CD4-positive, alpha-beta memory T cell (primary cell): ENCODE data around the gene ICE1. TPM values are rescaled to one million over a fixed set of nuclear protein-coding genes. Genes with fewer than 3 reads are reported as not detected.

ENCODE experiments used
- CTCF ChIA-PET: fragments of 350-600 bp; sonication (Branson Sonifier 250); formaldehyde crosslinking; loops from one replicate; lab custom pipeline; 2021; ENCODE audit warnings: inconsistent platforms; ENCODE audit not compliant: partially characterized antibody; lab: Charles Lee
- POLR2A ChIA-PET: fragments of 350-600 bp; sonication (Branson Sonifier 250); formaldehyde crosslinking; loops from one replicate; lab custom pipeline; 2021; ENCODE audit not compliant: partially characterized antibody; lab: Charles Lee
- DNase-seq, 5 donors: peaks; one replicate each; pipeline versions ENCODE4 v3.0.0 to v3.0.0-alpha.2; 2020 to 2022; ENCODE audit warnings: mixed read lengths in 1 of 5
- H3K27ac ChIP-seq: one replicate; pipeline ENCODE4 v1.7.0; 2013; ENCODE audit warnings: low read depth, low read length
- H3K27me3 ChIP-seq: 2 replicates; pipeline ENCODE4 v1.7.0; 2013; ENCODE audit warnings: mild to moderate bottlenecking, low read length, moderate library complexity; ENCODE audit not compliant: insufficient read depth
- H3K36me3 ChIP-seq: 2 replicates; pipeline ENCODE4 v1.7.0; 2013; ENCODE audit warnings: mild to moderate bottlenecking, low read length, moderate library complexity; ENCODE audit not compliant: insufficient read depth
- H3K4me1 ChIP-seq: 2 replicates; pipeline ENCODE4 v1.7.0; 2013; ENCODE audit warnings: mild to moderate bottlenecking, low read length, moderate library complexity; ENCODE audit not compliant: insufficient read depth
- H3K4me3 ChIP-seq, 2 donors: one replicate each; pipeline ENCODE4 v1.7.0; 2013; ENCODE audit warnings: low read length in 2 of 2, mild to moderate bottlenecking in 1 of 2
- H3K9me3 ChIP-seq, 2 donors: one replicate each; pipeline ENCODE4 v1.7.0; 2013; ENCODE audit warnings: low read length in 2 of 2, control low read depth in 1 of 2; ENCODE audit not compliant: control insufficient read depth in 1 of 2
- H3K27ac Mint-ChIP-seq, 7 donors: one replicate each; pipeline ENCODE4 v1.8.0; 2020 to 2021; ENCODE audit warnings: mixed read lengths in 7 of 7, mild to moderate bottlenecking in 6 of 7, inconsistent platforms in 3 of 7, moderate library complexity in 3 of 7
- H3K27me3 Mint-ChIP-seq, 2 donors: one replicate each; pipeline ENCODE4 v1.8.0; 2020 to 2021; ENCODE audit warnings: mixed read lengths in 2 of 2
- H3K36me3 Mint-ChIP-seq, 2 donors: one replicate each; pipeline ENCODE4 v1.8.0; 2020 to 2021; ENCODE audit warnings: mixed read lengths in 2 of 2, inconsistent platforms in 1 of 2, mild to moderate bottlenecking in 1 of 2
- H3K4me1 Mint-ChIP-seq, 4 donors: one replicate each; pipeline ENCODE4 v1.8.0; 2020 to 2021; ENCODE audit warnings: mixed read lengths in 4 of 4, mild to moderate bottlenecking in 1 of 4
- H3K4me3 Mint-ChIP-seq, 8 donors: one replicate each; pipeline ENCODE4 v1.8.0; 2020 to 2021; ENCODE audit warnings: mixed read lengths in 8 of 8, mild to moderate bottlenecking in 7 of 8, moderate library complexity in 6 of 8, inconsistent platforms in 3 of 8
- H3K9me3 Mint-ChIP-seq, 8 donors: one replicate each; pipeline ENCODE4 v1.8.0; 2020 to 2021; ENCODE audit warnings: mixed read lengths in 8 of 8, mild to moderate bottlenecking in 5 of 8, inconsistent platforms in 3 of 8, moderate library complexity in 1 of 8
- intact Hi-C: fragments of 100-400 bp; cut with micrococcal nuclease; formaldehyde crosslinking; loops from one replicate; pipeline ENCODE4 v1.15.1; 2023
- polyA plus RNA-seq, 2 donors: library from polyadenylated mRNA; unstranded; fragments of 300-500 nt; fragmentation: Illumina TruSeq; gene quantifications; one replicate each; pipeline ENCODE4 v1.2.3, GENCODE V29; 2021
- total RNA-seq, 2 experiments: library from RNA; stranded (reverse); gene quantifications; one replicate each; pipeline ENCODE4 v1.2.3, GENCODE V29; 2021

Gene ICE1, protein sequence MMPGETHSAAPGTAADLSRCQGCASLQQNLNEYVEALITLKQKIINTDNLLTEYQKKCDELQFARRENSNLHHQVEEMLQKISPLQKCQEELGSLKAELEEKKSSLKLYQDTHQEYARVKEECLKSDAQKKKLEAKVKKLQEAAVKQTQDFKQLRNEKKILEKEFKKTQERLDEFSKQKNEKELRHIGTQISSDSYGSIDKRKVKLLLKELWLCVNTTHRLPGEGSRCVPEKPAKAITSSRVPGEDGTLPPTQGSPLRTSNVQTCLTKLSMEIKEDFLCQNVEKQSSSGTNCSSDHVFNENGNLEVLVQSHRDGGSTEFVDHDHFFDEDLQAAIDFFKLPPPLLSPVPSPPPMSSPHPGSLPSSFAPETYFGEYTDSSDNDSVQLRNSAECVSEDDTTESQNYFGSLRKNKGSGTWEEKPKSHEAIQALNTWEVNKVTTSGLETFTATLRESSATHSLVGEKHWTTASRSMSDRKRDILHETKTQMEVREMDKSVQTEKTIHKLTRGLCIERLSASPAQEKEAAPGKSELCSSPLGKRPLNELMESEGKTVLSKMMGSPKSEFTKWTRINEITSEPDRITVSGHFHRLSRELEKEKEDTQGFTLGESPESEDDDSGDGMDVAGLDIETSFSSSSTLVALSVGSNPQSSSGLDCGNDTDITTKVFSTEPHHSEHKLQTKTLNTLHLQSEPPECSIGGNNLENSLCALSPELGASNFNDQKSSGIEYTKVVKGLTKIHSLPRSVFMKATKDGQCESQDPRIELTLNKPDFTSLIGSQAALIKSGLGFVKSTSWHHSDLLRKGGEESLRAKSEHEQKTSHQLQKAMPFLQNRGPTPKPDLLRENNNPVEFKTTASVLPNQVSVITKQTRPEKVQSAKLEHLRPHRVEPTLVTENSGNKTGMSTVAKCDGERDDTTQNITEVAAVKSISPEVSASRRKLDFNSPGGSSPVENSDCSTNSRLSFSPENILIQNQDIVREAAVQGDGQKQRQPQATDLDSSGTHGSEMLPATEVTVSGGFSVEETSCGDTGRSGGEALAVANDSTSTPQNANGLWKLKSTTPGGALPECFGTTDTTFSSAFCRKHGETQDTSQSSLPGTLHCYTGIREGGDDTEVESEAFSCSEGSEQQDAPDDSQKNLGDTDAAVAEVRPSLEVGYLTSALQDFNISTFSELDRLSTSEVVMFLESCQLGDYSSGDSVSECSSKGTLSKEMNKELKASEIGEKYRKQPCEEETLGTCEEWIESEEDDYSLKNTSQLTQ (N-terminal part only)
- total RNA-seq = 10 to 100 TPM; 48.3 to 52.1 TPM
- polyA plus RNA-seq = 10 to 100 TPM in 1 of 2 donors, 1 to 10 TPM in 1; 8.9 to 24.4 TPM

DNA sequence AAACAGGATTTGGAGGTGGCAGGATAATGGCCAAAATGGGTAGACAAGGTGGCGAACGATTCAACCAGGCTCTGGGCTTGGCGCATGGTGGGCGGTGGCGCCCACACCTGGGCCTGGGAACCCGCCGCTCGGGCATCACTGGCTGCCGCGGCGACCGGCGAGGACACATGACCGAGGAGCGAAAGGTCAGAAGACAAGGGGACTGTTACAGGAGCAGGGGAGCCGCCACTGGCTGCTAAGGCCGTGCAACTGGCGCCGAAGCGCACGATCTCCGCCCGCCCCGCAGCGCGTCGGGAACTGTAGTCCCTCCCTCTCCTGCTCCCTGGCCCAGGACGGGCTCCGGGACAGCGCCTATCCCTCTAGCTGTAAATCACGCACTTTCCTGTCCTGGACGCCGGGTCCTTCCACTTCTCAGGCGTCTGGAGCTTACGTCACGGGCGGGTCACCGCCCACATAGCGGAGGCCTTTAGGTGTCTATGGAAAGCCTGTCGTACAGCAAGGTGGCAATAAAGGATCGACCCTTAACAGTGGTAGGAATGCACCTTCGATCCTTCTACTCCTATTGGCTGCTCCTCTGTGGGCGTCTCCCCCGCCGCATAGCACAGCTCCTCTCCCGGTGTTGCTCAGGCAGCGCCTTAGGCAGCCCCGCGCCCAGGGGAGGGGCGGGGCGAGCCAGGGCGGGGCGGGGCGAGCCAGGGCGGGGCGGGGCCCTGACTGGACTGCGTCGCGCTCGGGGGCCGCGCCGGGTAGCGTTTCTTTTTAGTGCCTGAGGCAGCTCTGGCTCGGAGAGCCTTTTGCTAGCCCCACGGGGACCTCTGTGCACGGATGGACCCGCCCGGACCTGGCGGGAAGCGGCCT lies at the start of gene ICE1:
Gene ICE1 (plus strand): TSS at position 717 of the 858 bp plus-strand sequence. CDS start 239 bp downstream, outside the sequence.
- H3K4me1 ChIP-seq = peaks cover 53% of the 10 kb centered on the region
- Mint-ChIP-seq H3K9me3 (no peaks in the 10 kb centered on the region), H3K27ac (peak within 1 kb of the TSS in 6 of 7 donors; percentile 98 to 99 (median 98)), H3K36me3 (peaks cover 10 to 12% of the 10 kb centered on the region in 2 donors), H3K27me3 (no peaks in the 10 kb centered on the region), H3K4me1 (peaks cover 13 to 20% (median 16%) of the 10 kb centered on the region in 4 donors), H3K4me3 (peak within 1 kb of the TSS in 7 of 8 donors; percentile 92 to 97 (median 94))
- H3K36me3 ChIP-seq = peaks cover 5% of the 10 kb centered on the region
- DNase-seq = peak; percentile 97 to 98 (median 97)
- H3K27ac ChIP-seq = peak within 1 kb of the TSS; percentile 91
- H3K9me3 ChIP-seq = no peaks in the 10 kb centered on the region
- peak within 1 kb of the TSS; percentile 85 to 90 for H3K4me3 ChIP-seq
- intact Hi-C loops = loop anchor here (1.0 kb wide), 5 partner anchors 72 to 1291 kb away; partner anchors contain the start of genes MED10, NSUN2, SRD5A1 and TENT4A
- ChIA-PET POLR2A (interaction anchor here (0.8 to 3.0 kb wide), 14 partner anchors 15 to 1426 kb away, joined by 3 to 18 read pairs (median 3); partner anchors contain the start of genes MED10, NSUN2, SRD5A1 and TENT4A), CTCF (interaction anchor here (1.2 to 1.7 kb wide), 4 partner anchors 66 to 1211 kb away, joined by 3 to 6 read pairs (median 4); partner anchors contain the start of genes NSUN2 and SRD5A1)
- no peaks in the 10 kb centered on the region for H3K27me3 ChIP-seq

DNA sequence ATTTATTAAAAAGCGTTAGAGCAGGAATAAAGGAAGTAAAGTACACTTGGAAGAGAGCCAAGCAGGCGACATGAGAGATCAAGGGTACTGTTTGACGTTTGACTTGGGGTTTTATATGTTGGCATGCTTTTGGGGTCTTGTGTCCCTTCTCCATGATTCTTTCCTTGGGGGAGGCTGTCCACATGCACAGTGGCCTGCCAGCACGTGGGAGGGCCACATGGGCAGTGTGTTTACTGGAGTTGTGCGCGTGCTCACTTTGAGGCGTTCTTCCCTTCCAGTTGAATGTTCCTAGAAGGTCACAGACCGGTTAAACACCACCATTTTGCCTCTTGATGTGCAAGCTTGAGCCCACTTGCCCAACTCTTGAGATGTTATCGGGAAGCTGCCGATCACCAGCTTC lies 49.5 kb upstream of the ICE1 start:
- Mint-ChIP-seq H3K9me3 (peaks cover 0 to 2% (median 0%) of the 10 kb centered on the region in 8 donors), H3K4me1 (no peaks in the 10 kb centered on the region), H3K36me3 (peaks cover 0 to 8% of the 10 kb centered on the region in 2 donors), H3K27ac (no peak overlapping the region), H3K27me3 (no peaks in the 10 kb centered on the region), H3K4me3 (no peak overlapping the region)
- Histone ChIP-seq H3K27me3 (no peaks in the 10 kb centered on the region), H3K27ac (no peak overlapping the region), H3K4me3 (no peak overlapping the region), H3K9me3 (no peaks in the 10 kb centered on the region), H3K4me1 (no peaks in the 10 kb centered on the region), H3K36me3 (no peaks in the 10 kb centered on the region)
- DNase-seq = no peak
- intact Hi-C loops = no loop called here
- POLR2A ChIA-PET = no interaction called here
- CTCF ChIA-PET = no interaction called here

- H3K4me3 Mint-ChIP-seq = no peak overlapping the region
- peaks cover 0 to 2% (median 0%) of the 10 kb centered on the region in 8 donors for H3K9me3 Mint-ChIP-seq
- H3K27me3 Mint-ChIP-seq = no peaks in the 10 kb centered on the region
- Histone ChIP-seq H3K36me3 (no peaks in the 10 kb centered on the region), H3K9me3 (no peaks in the 10 kb centered on the region), H3K4me3 (no peak overlapping the region), H3K27me3 (no peaks in the 10 kb centered on the region), H3K27ac (no peak overlapping the region), H3K4me1 (no peaks in the 10 kb centered on the region)
- no peaks in the 10 kb centered on the region for H3K4me1 Mint-ChIP-seq
- ChIA-PET CTCF (no interaction called here), POLR2A (no interaction called here)
- H3K27ac Mint-ChIP-seq = no peak overlapping the region
- no peak for DNase-seq
- intact Hi-C loops = no loop called here
- peaks cover 0 to 8% of the 10 kb centered on the region in 2 donors for H3K36me3 Mint-ChIP-seq
Observed at GRCh38 chr5:5373351-5373989, 49.0 kb upstream of the ICE1 start.

DNA sequence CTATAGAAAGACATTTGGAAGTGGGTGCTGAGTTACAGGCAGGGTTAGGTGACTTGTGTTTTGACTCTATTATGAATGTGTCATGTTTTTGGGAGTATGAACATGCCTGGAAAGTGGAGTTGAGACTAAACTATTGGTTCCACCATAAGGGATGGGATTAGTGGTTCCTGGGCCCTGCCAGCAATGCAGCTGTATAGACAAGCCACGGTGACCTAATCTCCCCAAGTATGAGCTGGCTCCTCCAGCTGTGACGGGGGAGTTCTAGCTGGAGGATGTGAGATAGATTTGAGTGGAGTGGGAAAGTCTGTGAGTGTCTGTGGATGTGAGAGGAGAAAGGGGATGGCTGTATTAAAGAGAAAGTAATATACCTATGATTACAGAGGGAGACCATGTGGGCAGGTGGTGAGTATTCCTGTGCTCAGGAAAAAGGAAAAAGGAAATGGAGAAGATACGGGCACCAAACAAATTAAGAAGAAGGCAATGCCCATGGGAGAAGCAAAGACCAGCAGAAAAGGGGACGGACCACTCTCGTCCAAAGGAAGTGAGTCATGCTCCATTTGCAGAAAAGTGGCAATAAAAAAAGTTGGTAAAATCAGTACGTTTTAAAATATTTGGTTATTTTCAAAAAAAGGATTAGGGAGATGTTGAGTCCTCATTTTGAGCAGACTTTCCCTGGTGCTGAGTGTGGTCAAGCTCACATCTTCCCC lies 48.3 kb upstream of the ICE1 start:
- Mint-ChIP-seq H3K36me3 (peaks cover 0 to 8% of the 10 kb centered on the region in 2 donors), H3K4me3 (no peak overlapping the region), H3K4me1 (no peaks in the 10 kb centered on the region), H3K27ac (no peak overlapping the region), H3K27me3 (no peaks in the 10 kb centered on the region), H3K9me3 (peaks cover 0 to 2% (median 0%) of the 10 kb centered on the region in 8 donors)
- Histone ChIP-seq H3K27ac (no peak overlapping the region), H3K9me3 (no peaks in the 10 kb centered on the region), H3K4me1 (no peaks in the 10 kb centered on the region), H3K4me3 (no peak overlapping the region), H3K36me3 (no peaks in the 10 kb centered on the region), H3K27me3 (no peaks in the 10 kb centered on the region)
- no peak for DNase-seq
- POLR2A ChIA-PET = no interaction called here
- CTCF ChIA-PET = interaction anchor here (1.3 kb wide), 1 partner anchor 8 kb away, joined by 3 read pairs; no protein-coding TSS in a partner anchor
- intact Hi-C loops = no loop called here

DNA sequence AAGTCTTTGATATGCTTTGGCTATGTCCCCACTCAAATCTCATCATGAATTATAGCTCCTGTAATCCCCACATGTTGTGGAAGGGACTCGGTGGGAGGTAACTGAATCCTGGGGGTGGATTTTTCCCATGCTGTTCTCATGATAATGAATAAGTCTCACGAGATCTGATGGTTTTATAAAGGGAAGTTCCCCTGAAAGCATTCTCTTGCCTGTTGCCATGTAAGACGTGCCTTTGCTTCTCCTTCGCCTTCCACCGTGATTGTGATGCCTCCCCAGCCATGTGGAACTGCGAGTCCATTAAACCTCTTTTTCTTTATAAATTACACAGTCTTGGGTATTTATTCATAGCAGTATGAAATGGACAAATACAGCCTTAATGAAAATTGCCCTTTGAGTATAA lies 44.7 kb upstream of the ICE1 start:
- no peaks in the 10 kb centered on the region for H3K4me1 ChIP-seq
- no peaks in the 10 kb centered on the region for H3K9me3 ChIP-seq
- peaks cover 0 to 2% (median 0%) of the 10 kb centered on the region in 8 donors for H3K9me3 Mint-ChIP-seq
- intact Hi-C loops = no loop called here
- H3K4me3 ChIP-seq = no peak overlapping the region
- H3K27me3 Mint-ChIP-seq = no peaks in the 10 kb centered on the region
- no peaks in the 10 kb centered on the region for H3K27me3 ChIP-seq
- no peaks in the 10 kb centered on the region for H3K4me1 Mint-ChIP-seq
- H3K27ac ChIP-seq = no peak overlapping the region
- H3K27ac Mint-ChIP-seq = no peak overlapping the region
- no peaks in the 10 kb centered on the region for H3K36me3 Mint-ChIP-seq
- H3K36me3 ChIP-seq = no peaks in the 10 kb centered on the region
- DNase-seq = no peak
- H3K4me3 Mint-ChIP-seq = no peak overlapping the region
- POLR2A ChIA-PET = no interaction called here
- CTCF ChIA-PET = no interaction called here
